HPDE6-E6E7 (cell line): ENCODE results near the gene TAX1BP3.
"Not testable (repeated sequence)": the region's sequence is repeated elsewhere in the genome, so short reads cannot be mapped to it uniquely, and the experiment has no call there.

Source experiments
- DNase-seq: peaks from one replicate; pipeline ENCODE4 v3.0.0; 2011; ENCODE audit warnings: missing footprints; ENCODE audit errors: extremely low spot score

The TAX1BP3 gene, protein sequence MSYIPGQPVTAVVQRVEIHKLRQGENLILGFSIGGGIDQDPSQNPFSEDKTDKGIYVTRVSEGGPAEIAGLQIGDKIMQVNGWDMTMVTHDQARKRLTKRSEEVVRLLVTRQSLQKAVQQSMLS

DNA sequence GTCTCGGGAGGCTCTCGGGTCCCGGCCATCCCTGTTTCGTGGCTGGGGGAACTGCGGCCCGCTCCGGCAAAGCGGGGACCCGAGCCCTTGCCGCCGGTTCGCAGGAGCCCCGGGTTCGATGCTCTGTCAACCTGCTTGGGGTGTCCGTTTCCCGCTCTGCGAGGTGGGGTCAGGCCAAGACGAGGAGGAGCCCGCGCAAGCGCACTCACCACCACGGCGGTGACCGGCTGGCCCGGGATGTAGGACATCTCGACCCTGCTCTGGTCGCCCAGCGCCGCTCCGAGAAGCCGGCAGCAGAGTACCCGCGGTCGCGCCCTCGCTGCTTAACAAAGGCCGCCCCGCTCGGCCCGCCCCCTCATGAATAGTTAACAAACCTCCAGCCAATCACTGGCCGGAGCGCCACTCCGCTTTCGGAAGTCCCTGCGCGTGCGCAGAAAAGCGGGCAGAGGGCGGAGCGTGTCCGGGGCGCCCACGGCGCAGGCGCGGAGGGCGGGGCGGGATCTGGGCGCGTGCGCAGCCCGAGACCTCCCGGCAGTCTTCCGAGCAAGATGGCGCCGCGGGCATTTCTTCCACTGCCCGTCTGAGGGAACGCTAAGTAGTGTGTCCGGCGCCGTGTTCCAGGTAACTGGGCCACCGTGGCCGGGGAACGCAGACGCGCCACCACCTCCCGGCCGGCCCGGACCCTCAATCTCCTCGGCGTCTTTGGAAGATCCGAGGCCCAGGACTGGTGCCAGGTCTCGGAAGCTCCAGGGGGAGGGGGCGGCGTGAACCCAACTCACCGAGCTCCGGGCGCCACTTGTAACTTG is at the start of gene TAX1BP3, which contains the start of gene EMC6:
TSS of gene TAX1BP3 (minus strand) at position 300 of the 806 bp plus-strand sequence. CDS start at position 248, 52 bp downstream.
TSS of gene EMC6 (plus strand) at position 534 of the 806 bp plus-strand sequence. CDS start 335 bp downstream, outside the sequence.
- DNase-seq = peak; percentile 97

DNA sequence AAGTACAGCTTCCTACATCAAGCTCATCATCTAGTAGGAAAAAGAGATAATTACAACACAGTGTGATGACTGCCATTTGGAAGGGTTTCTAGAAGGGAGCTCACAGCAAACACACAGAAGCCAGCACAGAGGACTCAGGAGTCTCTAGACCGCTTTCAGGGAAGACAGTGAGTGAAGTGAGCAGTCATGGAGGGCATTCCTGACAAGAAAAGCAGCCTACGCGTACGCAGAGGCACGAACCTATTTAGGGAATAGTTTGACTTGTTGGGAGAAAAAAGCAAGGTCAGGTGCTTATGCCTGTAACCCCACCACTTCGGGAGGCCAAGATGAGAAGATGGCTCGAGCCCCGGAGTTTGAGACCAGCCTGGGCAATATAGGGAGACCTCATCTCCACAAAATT is 46.9 kb upstream of the TAX1BP3 start:
- no peak for DNase-seq

DNA sequence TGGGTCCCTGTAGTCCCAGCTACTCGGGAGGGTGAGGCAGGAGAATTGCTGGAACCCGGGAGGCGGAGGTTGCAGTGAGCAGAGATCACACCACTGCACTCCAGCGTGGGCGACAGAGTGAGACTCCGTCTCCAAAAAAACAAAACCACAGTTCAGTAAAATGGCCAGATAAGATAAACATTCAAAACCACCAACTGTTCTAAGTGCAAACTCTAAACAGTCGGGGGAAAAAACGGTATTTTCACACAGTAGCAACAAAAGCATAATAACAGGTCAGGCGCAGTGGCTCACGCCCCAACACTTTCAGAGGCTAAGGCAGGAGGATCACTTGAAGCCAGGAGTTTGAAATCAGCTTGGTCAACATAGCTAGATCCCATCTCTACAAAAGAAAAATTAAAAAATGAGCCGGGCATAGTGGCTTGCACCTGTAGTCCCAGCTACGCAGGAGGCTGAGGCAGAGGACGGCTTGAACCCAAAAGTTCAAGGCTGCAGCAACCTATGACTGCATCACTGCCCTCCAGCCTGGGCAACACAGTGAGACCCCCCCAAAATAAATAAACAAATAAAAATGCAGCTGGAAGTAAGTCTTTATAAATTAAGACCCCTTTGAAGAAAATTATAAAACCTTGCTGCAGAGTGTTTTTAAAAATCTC is 44.6 kb upstream of the TAX1BP3 start:
- DNase-seq = no peak

DNA sequence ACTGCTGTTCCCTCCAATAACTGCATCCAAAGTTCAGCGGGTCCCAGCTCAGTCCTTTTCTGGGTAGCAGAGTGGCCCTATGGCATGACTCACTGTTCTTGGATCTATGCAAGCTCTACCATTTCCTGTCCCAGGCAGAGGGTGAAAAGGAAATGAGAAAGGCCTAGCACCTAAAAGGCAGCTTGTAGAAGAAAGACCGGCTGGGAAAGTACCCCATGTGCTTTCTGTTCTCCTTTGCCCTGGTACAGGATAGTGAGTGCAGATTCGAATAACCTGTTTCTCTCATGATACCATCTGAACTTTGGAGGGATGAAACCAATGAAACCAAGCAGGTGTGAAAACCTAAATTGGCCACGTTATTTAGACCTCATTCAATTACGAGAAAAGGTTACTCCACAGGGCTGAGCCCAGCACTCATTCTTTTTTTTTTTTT is 42.6 kb upstream of the TAX1BP3 start:
- no peak for DNase-seq

DNA sequence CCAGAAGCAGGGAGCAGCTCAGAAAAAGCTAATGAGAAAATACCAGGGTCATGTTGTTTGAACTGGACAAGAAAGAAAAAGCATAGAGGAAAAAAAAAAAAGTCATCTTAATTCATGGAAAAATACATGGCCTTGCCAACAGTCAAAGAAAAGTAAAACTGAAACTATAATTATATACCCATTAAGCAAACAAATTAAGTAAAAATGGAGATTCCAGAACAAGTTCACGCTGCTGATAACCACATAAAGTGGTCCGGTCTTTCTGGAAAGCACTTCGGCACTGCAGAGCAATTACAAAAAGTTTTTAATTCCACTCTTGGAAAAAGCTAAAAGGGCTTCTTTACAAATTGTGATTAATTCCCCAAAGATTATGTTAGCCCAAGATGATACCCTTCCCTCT is 40.0 kb upstream of the TAX1BP3 start:
- no peak for DNase-seq

DNA sequence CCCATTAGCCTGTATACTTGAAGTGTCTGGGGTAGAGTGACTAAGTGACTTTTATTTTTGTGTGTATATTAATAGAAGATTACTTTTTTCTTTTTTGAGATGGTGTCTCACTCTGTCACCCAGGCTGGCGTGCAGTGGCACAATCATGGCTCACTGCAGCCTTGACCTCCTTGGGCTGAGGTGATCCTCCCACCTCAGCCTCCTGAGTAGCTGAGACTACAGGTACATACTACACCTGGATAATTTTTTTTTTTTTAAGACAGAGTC is 37.3 kb upstream of the TAX1BP3 start:
- not testable (repeated sequence) for DNase-seq

DNA sequence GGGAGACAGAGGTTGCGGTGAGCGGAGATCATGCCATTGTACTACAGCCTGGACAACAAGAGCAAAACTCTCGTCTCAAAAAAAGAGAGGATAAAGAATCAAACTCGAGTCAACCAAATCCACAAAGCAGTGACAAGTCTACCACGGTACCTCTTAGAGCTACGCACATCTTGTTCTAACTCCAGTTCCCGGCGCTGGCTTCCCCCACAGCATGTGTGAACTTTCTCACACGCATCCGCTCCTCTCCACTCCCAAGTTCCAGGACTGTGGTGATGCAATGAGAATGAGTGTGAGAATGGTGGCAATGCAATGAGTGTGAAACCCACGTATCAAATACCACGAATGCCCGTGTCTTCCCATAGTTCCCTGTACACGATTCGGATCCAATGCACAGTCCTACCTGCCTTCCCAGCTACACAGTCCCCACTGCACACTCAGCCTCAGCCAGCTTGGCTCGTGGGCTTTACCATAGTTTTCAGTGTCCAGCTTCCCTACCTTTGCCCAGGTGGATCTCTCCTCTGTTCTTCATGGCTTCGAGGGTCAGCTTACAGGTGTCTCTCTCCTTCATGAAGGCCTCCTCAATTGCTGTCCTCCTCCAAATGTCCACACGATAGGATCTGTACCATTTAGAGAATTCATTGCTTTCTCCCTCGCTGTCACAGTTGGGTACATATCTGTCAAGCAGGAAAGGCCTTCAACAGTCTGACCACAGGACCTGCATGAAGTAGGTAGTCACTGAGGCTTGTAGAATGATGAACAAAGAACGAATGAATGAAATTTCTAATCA is 36.7 kb upstream of the TAX1BP3 start:
- DNase-seq = no peak

DNA sequence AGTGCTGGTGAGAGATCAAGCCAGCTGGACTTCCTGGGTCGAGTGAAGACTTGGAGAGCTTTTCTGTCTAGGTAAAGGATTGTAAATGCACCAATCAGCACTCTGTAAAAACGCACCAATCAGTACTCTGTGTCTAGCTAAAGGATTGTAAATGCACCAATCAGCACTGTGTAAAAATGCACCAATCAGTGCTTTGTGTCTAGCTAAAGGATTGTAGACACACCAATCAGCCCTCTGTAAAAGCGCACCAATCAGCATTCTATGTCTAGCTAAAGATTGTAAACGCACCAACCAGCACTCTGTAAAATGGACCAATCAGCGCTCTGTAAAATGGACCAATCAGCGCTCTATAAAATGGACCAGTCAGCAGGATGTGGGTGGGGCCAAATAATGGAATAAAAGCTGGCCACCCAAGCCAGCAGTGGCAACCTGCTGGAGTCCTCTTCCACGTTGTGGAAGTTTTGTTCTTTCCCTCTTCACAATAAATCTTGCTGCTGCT is 33.7 kb upstream of the TAX1BP3 start:
- DNase-seq = not testable (repeated sequence)

DNA sequence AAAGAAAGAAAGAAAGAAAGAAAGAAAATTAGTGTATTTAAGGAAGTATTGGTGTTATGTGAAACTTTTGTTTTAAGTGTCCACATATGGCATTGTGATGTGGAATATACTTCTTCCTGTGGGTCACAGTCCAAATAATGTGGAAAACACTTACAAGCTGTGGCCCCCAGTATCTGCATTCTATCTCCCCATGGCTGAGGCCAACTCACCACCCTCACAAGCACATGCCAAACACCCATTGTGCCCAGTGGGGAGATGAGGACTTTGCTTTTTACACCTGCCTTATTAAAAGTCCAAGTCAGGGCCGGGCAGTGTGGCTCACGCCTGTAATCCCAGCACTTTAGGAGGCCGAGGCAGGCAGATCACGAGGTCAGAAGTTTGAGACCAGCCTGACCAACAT is 31.6 kb upstream of the TAX1BP3 start:
- DNase-seq = no peak

DNA sequence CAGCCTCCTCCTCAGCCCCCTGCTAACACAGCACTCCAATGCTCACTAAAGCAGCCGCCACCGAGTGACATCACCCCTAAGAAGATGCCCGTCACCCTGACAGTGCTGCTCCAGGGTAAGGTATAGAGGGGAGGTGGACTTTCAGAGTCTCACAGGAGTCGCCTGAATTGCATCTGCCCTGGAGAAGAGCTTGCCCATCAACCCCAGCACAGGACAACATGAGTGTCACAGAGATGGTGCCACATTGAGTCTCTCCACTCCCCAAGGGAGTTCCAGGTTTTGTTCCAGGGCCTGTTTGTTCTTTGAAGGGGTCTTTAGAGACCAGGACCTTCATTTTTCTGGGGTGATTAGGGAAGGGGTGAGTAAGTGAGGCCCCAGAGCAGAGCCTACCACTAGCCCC is 29.8 kb upstream of the TAX1BP3 start:
- DNase-seq = no peak

DNA sequence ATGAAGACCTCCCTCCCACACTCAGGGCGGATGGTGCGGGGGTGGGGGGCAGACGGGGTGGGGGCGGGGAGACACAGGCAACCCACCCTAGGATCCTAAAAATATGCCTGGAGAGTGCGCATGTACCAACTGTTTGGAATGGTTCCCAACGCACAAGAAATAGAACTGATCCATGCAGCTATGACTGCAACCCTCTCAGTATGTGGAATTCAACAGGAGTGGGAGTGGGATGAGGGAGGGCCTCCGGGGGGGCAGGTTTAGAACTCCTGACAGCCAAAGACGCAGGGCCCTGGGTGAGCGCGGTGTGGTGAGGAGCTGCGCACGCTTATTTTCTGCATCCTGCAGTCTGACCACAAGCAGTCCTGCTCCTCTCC is 28.7 kb upstream of the TAX1BP3 start:
- no peak for DNase-seq

DNA sequence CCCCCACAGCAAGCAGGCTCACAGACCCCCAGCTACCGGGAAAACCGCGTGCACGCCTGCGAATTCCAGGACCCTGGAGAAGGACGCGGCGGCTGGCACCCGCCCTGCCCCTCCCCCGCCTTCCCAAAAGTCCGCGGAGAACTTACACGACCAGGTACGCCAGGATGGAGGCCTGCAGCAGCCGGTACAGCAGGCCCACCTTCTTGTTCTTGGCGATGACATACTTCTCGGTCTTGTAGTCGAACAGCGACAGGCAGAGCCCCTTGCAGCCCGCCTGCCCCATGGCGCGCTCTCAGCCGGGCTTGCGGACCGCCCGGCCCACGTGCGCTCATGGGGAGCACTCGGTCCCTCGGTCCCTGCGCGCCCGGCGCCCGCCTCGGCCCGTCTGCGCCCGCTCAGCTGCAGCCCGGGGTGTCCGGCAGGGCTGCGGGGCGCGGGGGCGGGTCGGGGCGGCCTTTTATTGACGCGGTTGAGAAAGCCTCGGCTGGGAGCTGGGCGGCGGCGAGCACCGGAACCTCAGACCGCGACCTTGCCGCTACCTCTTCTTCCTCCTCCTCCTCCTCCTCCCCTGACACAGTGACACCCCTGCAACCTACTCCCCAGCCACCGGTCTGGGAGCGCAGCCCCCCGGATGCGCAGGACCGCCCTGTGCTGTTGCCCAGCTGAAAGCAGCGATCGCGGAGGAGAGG is 27.5 kb upstream of the TAX1BP3 start, which contains the start of gene P2RX5:
TSS of gene P2RX5 (minus strand) at position 433 of the 689 bp plus-strand sequence. CDS start at position 283, 150 bp downstream.
- DNase-seq = no peak

DNA sequence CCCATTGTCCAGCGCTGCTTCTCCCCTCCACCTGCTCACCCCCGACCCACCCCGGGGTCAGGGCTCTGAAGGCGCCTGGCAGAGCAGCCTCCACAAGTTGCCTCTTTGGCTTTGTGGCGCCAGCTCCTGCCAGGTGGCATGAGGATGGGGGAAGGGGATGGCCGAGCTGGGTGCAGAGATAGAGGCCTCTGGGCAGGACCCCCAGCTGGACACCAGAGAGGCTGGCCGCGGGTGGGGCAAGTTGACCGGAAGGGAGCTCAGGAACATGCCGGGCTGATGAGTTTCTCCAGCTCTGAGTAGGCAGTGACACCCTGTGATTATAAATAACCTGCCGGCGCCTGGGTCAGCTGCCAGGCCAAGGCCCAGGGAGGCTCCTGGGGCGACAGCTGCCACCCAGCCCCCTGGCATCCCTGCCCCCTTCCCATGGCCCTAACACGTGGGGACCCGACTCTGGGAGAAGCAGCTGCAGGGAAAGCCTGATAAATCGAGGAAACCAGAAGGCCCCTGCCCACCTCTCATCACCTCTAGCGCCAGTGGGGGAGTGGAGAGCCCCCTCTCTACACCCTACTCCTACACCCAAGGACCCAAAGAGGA is 26.8 kb upstream of the TAX1BP3 start:
- no peak for DNase-seq

DNA sequence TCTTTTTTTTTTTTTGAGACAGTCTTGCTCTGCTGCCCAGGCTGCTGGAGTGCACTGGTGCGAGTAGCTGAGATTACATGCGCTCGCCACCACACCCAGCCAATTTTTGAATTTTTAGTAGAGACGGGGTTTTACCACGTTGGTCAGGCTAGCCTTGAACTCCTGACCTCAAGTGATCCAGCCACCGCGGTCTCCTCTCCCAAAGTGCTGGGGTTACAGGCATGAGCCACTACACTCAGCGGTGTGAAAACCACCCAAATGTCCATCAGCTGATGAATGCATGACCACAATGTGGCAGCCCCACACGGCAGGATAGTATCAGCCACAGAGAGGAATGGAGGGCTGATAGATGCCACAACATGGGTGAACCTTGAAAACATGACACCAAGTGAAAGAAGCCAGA is 25.5 kb upstream of the TAX1BP3 start:
- no peak for DNase-seq

DNA sequence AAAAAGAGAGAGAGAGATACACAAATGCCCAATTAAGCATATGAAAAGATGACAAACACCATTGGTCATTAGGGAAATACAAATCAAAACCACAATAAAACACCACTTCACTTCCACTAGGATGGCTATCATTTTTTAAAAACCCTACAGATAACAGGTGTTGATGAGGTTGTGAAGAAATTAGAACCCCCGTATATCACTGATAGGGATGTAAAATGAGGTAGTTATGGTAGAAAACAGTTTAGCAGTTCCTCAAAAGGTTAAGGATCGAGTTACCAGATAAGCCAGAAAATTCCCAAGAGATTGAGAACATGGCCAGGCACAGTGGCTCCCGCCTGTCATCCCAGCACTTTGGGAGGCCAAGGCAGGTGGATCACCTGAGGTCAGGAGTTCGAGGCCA is 24.8 kb upstream of the TAX1BP3 start:
- no peak for DNase-seq

DNA sequence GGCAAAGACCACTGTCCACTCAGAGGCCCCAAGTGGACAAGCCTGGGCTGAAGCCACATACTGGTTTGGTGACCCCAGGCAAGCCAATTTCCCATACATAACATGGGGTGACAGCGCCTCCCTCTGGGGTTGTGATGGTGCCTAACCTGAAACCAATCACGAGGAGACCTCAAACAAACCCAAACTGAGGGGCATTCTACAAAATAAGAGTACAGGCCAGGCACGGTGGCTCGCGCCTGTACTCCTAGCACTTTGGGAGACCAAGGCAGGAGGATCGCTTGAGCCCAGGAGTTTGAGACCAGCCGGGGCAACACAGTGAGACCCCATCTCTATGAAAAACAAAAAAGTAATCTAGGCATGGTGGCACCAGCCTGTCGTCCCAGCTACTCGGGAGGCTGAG is 24.0 kb upstream of the TAX1BP3 start:
- no peak for DNase-seq

DNA sequence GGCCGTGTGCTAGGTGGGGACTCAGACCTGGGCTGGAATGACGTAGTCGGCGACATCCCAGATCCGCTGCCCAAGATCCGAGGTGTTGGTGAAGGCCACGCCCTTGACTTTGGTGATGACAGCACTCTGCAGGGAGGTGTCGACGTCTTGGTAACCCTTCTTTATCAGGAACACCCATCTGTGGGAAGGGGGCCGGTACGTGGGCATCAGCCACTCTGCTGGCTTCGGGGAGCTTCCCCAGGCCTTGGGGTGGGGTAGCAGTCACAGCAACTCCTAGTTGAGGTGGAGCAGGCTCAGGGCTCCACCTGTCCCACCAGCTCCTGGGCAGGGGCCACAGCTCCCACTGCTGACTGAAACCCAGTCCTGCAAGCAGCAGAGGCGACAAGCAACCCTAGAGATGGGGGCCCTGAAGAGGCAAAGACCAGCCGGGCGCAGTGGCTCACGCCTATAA is 23.3 kb upstream of the TAX1BP3 start:
- DNase-seq = no peak

DNA sequence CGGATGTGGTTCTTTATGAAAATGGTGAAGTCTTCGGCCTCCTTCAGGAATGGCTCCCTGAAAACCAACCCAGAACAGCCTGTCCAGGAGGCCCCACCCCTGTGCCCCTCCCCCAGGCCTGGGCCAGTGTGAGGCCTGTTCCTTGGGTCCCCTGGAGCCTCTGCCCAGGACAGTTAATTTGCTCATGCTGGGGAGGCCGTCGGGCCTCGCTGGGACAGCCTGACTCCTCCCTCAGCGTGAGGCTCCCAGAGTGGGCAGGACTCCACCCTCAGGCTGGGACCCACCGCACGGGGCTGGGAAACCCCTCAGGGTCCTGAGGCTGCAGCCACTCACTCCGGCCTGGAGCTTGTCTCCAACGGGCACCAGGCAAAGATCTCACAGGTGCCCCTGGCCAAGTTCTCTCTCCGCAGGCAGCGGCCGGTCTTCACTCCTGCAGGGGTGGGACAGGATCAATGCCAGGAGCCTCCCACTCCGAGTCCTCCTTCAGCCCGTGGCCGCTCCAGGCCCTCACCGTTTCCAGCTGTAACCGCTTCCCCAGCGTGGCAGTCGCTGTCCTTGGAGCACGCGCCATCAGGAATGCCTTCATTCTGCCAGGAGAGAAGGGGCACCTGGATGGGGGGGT is 21.8 kb upstream of the TAX1BP3 start:
- no peak for DNase-seq

DNA sequence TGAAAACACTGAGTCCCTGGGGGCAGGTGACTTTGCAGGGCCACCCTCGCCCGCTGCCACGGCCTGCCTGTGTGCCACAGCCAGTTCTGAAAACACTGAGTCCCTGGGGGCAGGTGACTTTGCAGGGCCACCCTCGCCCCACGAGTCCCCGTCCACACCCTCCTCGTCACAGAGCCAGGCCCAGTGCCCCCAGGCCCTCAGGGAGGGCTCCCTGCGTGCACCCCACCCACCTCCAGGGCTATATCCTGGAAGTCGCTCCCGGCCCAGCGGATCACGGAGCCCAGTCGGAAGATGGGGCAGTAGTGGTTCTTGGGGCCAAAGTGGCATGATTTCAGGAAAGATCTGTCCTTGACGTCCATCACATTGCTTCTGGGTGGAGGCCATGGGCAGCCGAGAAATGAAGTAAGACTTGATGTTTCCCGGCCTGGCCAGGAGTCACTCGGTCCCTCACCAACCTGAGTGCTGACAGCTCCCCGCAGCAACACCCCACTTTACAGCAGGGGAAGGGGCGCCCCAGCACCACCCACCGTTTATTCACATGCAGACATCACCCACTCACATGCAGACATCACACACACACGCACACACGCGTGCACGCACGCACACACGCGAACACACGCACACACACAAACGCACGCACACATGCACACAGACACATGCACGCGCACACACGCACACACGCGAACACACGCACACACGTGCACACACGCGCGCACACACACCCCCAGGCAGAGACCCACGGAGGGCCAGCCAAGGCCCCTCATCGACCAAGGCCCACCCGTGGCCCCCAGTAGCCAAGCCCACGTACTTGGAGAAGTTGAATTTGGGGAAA is 21.1 kb upstream of the TAX1BP3 start:
- no peak for DNase-seq

DNA sequence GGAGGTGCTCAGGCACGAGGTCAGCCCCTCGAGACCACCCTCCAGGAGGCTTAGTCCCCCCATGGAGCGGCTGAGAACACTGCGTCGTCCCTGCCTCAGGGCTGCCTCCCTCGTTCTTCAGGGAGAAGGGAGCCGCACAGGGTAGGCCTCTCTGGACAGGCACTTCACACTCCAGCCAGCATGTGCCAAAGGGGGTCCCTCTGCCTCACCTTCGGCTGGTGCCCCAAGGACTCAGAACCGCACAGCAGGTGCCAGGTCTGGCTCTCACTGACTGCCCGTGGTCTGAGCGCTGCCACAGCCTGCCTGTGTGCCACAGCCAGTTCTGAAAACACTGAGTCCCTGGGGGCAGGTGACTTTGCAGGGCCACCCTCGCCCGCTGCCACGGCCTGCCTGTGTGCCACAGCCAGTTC is 20.5 kb upstream of the TAX1BP3 start:
- DNase-seq = no peak
